H9 (cell line): ENCODE data around the gene CCDC57. TPM values are rescaled to one million over a fixed set of nuclear protein-coding genes. Genes with fewer than 3 reads are reported as not detected.

ENCODE experiments used
- DNase-seq: peaks from one replicate; pipeline ENCODE4 v3.0.0-alpha.2; 2017
- H2AFZ ChIP-seq: one replicate; pipeline ENCODE4 v1.6.1; 2013; ENCODE audit warnings: mild to moderate bottlenecking, low read length, control low read depth, moderate library complexity
- H2AK5ac ChIP-seq: 2 replicates; pipeline ENCODE4 v1.6.1; 2013; ENCODE audit warnings: low read length, control low read depth, mixed read lengths; ENCODE audit not compliant: insufficient read length
- H2BK120ac ChIP-seq: one replicate; pipeline ENCODE4 v1.6.1; 2013; ENCODE audit warnings: low read depth, mild to moderate bottlenecking, low read length, control low read depth, inconsistent platforms; ENCODE audit not compliant: poor library complexity, severe bottlenecking
- H2BK12ac ChIP-seq: 2 replicates; pipeline ENCODE4 v1.6.1; 2013; ENCODE audit warnings: low read length, control low read depth, mixed read lengths, low read depth; ENCODE audit not compliant: insufficient read length
- H2BK15ac ChIP-seq: 2 replicates; pipeline ENCODE4 v1.6.1; 2013; ENCODE audit warnings: low read depth, low read length, control low read depth
- H2BK20ac ChIP-seq: one replicate; pipeline ENCODE4 v1.6.1; 2013; ENCODE audit warnings: low read depth, mild to moderate bottlenecking, low read length, control low read depth, inconsistent platforms; ENCODE audit not compliant: poor library complexity, severe bottlenecking
- H2BK5ac ChIP-seq: 2 replicates; pipeline ENCODE4 v1.6.1; 2013; ENCODE audit warnings: low read length, control low read depth, mixed read lengths; ENCODE audit not compliant: insufficient read length
- H3K14ac ChIP-seq: 2 replicates; pipeline ENCODE4 v1.6.1; 2013; ENCODE audit warnings: low read length, control low read depth; ENCODE audit not compliant: insufficient read depth
- H3K18ac ChIP-seq: 2 replicates; pipeline ENCODE4 v1.6.1; 2013; ENCODE audit warnings: low read depth, mild to moderate bottlenecking, mixed read lengths, low read length, control low read depth; ENCODE audit not compliant: insufficient read length
- H3K23ac ChIP-seq: 2 replicates; pipeline ENCODE4 v1.6.1; 2013; ENCODE audit warnings: low read length, control low read depth, mixed read lengths, low read depth; ENCODE audit not compliant: insufficient read length
- H3K23me2 ChIP-seq: 2 replicates; pipeline ENCODE4 v1.6.1; 2013; ENCODE audit warnings: low read depth, mild to moderate bottlenecking, mixed read lengths, low read length, control low read depth; ENCODE audit not compliant: insufficient read length, poor library complexity, severe bottlenecking
- H3K27ac ChIP-seq: 2 replicates; pipeline ENCODE4 v1.5.1; 2013; ENCODE audit warnings: low read length, control low read depth, mixed read lengths, low read depth; ENCODE audit not compliant: insufficient read length
- H3K27me3 ChIP-seq: 2 replicates; pipeline ENCODE4 v1.6.1; 2013; ENCODE audit warnings: low read length, control low read depth, inconsistent platforms; ENCODE audit not compliant: insufficient read depth
- H3K4ac ChIP-seq: 2 replicates; pipeline ENCODE4 v1.6.1; 2013; ENCODE audit warnings: low read depth, mild to moderate bottlenecking, control low read depth, inconsistent platforms, low read length, moderate library complexity
- H3K4me1 ChIP-seq: 2 replicates; pipeline ENCODE4 v1.6.1; 2013; ENCODE audit warnings: low read length, control low read depth, inconsistent platforms; ENCODE audit not compliant: insufficient read depth
- H3K4me2 ChIP-seq: 2 replicates; pipeline ENCODE4 v1.6.1; 2013; ENCODE audit warnings: low read length, control low read depth, mixed read lengths; ENCODE audit not compliant: insufficient read length, insufficient read depth
- H3K56ac ChIP-seq: 2 replicates; pipeline ENCODE4 v1.6.1; 2013; ENCODE audit warnings: low read depth, mild to moderate bottlenecking, mixed read lengths, low read length, control low read depth; ENCODE audit not compliant: insufficient read length
- H3K79me1 ChIP-seq: 2 replicates; pipeline ENCODE4 v1.6.1; 2013; ENCODE audit warnings: low read depth, mild to moderate bottlenecking, moderate library complexity, low read length, control low read depth, inconsistent platforms; ENCODE audit not compliant: insufficient read depth, poor library complexity, severe bottlenecking
- H3K79me2 ChIP-seq: 2 replicates; pipeline ENCODE4 v1.6.1; 2013; ENCODE audit warnings: low read length, control low read depth, inconsistent platforms; ENCODE audit not compliant: insufficient read depth
- H3K9ac ChIP-seq: 2 replicates; pipeline ENCODE4 v1.6.1; 2013; ENCODE audit warnings: low read length, control low read depth, mixed read lengths; ENCODE audit not compliant: insufficient read length; ENCODE audit errors: extremely low read depth
- H3K9me3 ChIP-seq: one replicate; pipeline ENCODE4 v1.6.1; 2013; ENCODE audit warnings: low read depth, low read length, inconsistent platforms; ENCODE audit not compliant: control insufficient read depth
- H3T11ph ChIP-seq: one replicate; pipeline ENCODE4 v1.6.1; 2013; ENCODE audit warnings: mild to moderate bottlenecking, low read length, control low read depth, inconsistent platforms
- H4K20me1 ChIP-seq: one replicate; pipeline ENCODE4 v1.6.1; 2013; ENCODE audit not compliant: control insufficient read depth, insufficient read length, insufficient read depth
- H4K5ac ChIP-seq: 2 replicates; pipeline ENCODE4 v1.6.1; 2013; ENCODE audit warnings: low read depth, mild to moderate bottlenecking, mixed read lengths, low read length, control low read depth; ENCODE audit not compliant: insufficient read length
- H4K8ac ChIP-seq: replicated peaks from 2 replicates; pipeline ENCODE4 v1.6.1; 2013; ENCODE audit warnings: low read length, control low read depth, mixed read lengths, low read depth; ENCODE audit not compliant: insufficient read length
- H4K91ac ChIP-seq: 2 replicates; pipeline ENCODE4 v1.6.1; 2013; ENCODE audit warnings: low read depth, mild to moderate bottlenecking, moderate library complexity, mixed read lengths, low read length, control low read depth; ENCODE audit not compliant: insufficient read length
- H3K27ac Mint-ChIP-seq, 3 experiments: 2 replicates in 2 of 3; 3 replicates in 1 of 3; pipeline ENCODE4 v1.8.0; 2020 to 2021; ENCODE audit warnings: mixed read lengths in 3 of 3, mild to moderate bottlenecking in 1 of 3, moderate library complexity in 1 of 3
- H3K27me3 Mint-ChIP-seq: 2 replicates; pipeline ENCODE4 v1.8.0; 2021; ENCODE audit warnings: low read depth, mild to moderate bottlenecking, moderate library complexity, mixed read lengths
- H3K36me3 Mint-ChIP-seq, 3 experiments: 2 replicates in 2 of 3; 3 replicates in 1 of 3; pipeline ENCODE4 v1.8.0; 2020 to 2021; ENCODE audit warnings: low read depth in 3 of 3, mixed read lengths in 3 of 3; ENCODE audit not compliant: insufficient read depth in 1 of 3
- H3K4me1 Mint-ChIP-seq, 2 experiments: 2 replicates each; pipeline ENCODE4 v1.8.0; 2020; ENCODE audit warnings: mixed read lengths in 2 of 2
- H3K4me3 Mint-ChIP-seq, 2 experiments: 2 replicates in 1 of 2; 3 replicates in 1 of 2; pipeline ENCODE4 v1.8.0; 2020 to 2021; ENCODE audit warnings: mild to moderate bottlenecking in 2 of 2, mixed read lengths in 2 of 2, moderate library complexity in 1 of 2
- H3K9me3 Mint-ChIP-seq, 2 experiments: 2 replicates in 1 of 2; 3 replicates in 1 of 2; pipeline ENCODE4 v1.8.0; 2020; ENCODE audit warnings: mild to moderate bottlenecking in 2 of 2, mixed read lengths in 2 of 2, moderate library complexity in 1 of 2
- CTCF ChIP-seq: fragments of 200-600 bp; sonication (generic); conservative IDR thresholded peaks from 3 replicates; pipeline ENCODE4 v1.8.0; 2021; ENCODE audit warnings: antibody characterized with exemption, mild to moderate bottlenecking
- WGBS: extraction: QIAGEN DNeasy Blood & Tissue Kit; methylation state at CpG from one replicate; pipeline ENCODE4 v1.1.7; 2013; ENCODE audit warnings: missing lambda C conversion rate, low lambda C conversion rate, mixed read lengths; ENCODE audit not compliant: insufficient read length; ENCODE audit errors: extremely low coverage; 5-methylcytosine and 5-hydroxymethylcytosine counted together
- total RNA-seq: library from RNA; stranded (reverse); gene quantifications from 2 replicates; pipeline ENCODE4 v1.2.1, GENCODE V29; 2021

The CCDC57 gene
- total RNA-seq, 1 experiment from 2014 or later: 11.0 TPM

GRCh38 chr17:82129095-82129494 is 83.5 kb downstream of the CCDC57 start:
- H4K5ac ChIP-seq: no peak overlapping the region
- H3K79me2 ChIP-seq: no peaks in the 10 kb centered on the region
- no peak overlapping the region for H3K4me2 ChIP-seq
- no peaks in the 10 kb centered on the region for H3K23me2 ChIP-seq
- no peak for DNase-seq
- no peak overlapping the region for H4K8ac ChIP-seq
- H3K4me1 ChIP-seq: no peaks in the 10 kb centered on the region
- H2AK5ac ChIP-seq: no peak overlapping the region
- no CpG with 5 or more reads among the region's 4 CpGs for WGBS
- no peak overlapping the region for H3K9ac ChIP-seq
- H3K79me1 ChIP-seq: no peaks in the 10 kb centered on the region
- Mint-ChIP-seq H3K36me3 (no peaks in the 10 kb centered on the region), H3K27ac (no peak overlapping the region), H3K4me3 (no peak overlapping the region), H3K27me3 (peaks cover 14% of the 10 kb centered on the region), H3K4me1 (peaks cover 2 to 6% of the 10 kb centered on the region in 2 experiments; a peak in 2 of 4 replicates), H3K9me3 (no peaks in the 10 kb centered on the region)
- H4K20me1 ChIP-seq: no peaks in the 10 kb centered on the region
- no peak overlapping the region for H4K91ac ChIP-seq
- no peak overlapping the region for H3K18ac ChIP-seq
- H2BK15ac ChIP-seq: no peak overlapping the region
- no peak overlapping the region for H2BK12ac ChIP-seq
- H3K27ac ChIP-seq: no peak overlapping the region
- H3K14ac ChIP-seq: no peak overlapping the region
- H3K9me3 ChIP-seq: no peaks in the 10 kb centered on the region
- no peak overlapping the region for H3T11ph ChIP-seq
- H2AFZ ChIP-seq: no peak overlapping the region
- no peak overlapping the region for H2BK20ac ChIP-seq
- no peak overlapping the region for H2BK120ac ChIP-seq
- no peak overlapping the region for H3K23ac ChIP-seq
- no peak overlapping the region for H2BK5ac ChIP-seq
- no peak overlapping the region for H3K56ac ChIP-seq
- no peak overlapping the region for H3K4ac ChIP-seq
- TF ChIP-seq CTCF: peak; percentile 49
- no peaks in the 10 kb centered on the region for H3K27me3 ChIP-seq
